Activated naive CD8-positive, alpha-beta T cell treated with anti-CD3 and anti-CD28 coated beads, Interleukin-2, amount 50 U/mL, for 16 hours (primary cell): ENCODE measurements around the gene BMPER.

Source experiments
- DNase-seq: peaks from one replicate; pipeline ENCODE4 v3.0.0-alpha.2; 2020; ENCODE audit warnings: low read depth, low spot score

Gene BMPER

GRCh38 chr7:33905389-33906032, at the start of gene BMPER:
TSS of gene BMPER (plus strand) at chr7:33905539. CDS start at chr7:33905614, 75 bp downstream.
- no peak for DNase-seq

DNA sequence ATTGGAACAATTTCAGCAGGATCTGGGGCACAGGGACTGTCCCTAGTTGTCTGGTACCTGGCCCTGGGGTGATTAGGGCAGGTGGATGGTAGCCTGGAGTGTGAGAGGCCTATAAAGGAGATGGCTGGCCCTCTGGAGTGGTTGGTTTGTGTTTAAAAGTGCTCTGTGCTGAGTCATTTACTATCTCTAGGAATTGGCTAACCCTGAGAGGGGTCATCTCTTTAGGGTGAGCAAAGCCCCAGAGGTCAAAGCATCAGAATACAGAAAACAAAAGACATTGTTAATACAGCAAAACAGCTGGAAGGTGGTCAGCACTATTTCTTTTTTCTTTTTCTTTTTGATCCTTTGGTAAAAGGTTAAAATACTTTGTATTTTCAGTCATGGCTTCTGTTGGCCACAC, 43.4 kb upstream of the BMPER start:
- no peak for DNase-seq

DNA sequence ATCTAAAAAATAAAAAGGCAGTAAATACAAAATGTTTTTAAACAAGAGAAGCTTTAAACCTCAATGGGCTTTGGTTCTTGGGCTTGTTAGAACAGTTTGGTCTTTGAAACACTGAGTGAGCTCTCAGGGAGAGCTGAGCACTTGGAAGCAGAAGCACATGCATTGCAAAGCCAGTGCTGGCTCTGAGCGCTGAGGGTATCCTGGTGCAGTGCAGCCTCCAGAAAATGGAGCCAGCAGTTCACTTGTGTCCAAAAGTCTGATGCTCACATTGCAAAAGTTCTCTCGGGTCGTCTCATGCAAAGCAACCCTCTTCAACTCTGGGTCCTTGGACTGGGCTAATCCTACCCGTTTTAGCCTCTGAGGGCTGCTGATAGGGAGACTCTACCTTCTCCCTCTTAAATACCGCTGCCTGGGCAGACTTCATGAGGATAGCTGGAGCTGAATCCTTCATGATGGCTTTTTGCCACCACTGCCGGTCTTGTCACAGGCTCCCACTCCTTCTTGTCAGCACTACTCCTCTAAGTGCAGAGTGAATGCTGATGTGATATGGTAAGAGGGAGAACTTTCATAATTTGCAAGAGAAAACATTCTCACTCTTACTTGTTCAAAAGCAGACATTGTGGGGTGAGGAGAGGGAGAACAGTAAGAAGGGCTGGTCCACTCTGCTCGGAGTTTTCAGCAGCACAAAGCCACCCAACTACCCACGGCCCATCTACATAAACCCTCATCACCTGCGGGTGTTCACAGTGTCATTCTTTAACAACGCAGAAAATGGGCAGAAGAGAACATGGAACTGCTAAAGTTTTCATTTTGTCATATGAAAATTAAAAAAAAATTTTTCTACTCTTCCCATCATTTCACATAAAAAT, 42.2 kb upstream of the BMPER start:
- DNase-seq, result no peak

GRCh38 chr7:33868166-33868565, 37.2 kb upstream of the BMPER start:
- DNase-seq, result no peak

GRCh38 chr7:33869176-33869575, 36.2 kb upstream of the BMPER start:
- no peak for DNase-seq

GRCh38 chr7:33870120-33870519, 35.2 kb upstream of the BMPER start:
- DNase-seq, result no peak

DNA sequence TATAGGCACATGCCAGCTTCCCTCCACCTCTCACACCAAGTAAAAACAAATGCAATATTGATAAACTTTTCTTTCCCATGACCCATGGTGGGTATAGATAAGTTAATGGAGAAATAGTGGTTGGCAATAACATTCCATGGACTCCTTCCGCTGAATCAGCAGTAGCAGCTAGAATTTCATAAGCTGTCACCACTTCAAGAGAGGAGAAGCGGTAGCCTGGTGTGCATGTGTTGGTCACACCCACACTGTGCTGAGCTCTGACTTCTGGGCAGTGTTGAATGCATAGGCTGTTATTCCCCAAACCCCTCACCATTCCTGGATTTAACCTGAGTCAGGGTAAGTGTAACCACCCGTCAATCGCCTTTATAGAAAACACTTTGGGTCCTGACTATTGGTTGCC, 32.5 kb upstream of the BMPER start:
- no peak for DNase-seq

DNA sequence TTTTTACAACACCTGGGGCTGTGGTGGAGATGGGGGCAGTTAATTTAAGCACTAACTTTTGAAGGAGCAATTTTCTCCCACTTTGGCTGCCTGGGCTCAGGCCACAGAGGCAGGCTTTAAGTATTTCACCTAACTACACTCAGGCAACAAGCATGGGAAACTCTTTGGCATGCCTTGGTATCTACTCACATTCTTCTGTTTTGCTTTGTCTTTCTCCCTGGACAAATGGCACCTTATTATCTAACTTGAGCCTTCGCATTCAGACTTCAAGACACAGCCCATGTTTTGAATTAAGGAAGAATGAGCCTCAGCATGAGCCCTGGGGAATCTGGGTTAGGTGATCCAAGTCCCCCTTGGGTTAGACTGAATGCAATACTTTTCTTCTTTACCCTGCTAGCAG, 31.8 kb upstream of the BMPER start:
- DNase-seq, result no peak

DNA sequence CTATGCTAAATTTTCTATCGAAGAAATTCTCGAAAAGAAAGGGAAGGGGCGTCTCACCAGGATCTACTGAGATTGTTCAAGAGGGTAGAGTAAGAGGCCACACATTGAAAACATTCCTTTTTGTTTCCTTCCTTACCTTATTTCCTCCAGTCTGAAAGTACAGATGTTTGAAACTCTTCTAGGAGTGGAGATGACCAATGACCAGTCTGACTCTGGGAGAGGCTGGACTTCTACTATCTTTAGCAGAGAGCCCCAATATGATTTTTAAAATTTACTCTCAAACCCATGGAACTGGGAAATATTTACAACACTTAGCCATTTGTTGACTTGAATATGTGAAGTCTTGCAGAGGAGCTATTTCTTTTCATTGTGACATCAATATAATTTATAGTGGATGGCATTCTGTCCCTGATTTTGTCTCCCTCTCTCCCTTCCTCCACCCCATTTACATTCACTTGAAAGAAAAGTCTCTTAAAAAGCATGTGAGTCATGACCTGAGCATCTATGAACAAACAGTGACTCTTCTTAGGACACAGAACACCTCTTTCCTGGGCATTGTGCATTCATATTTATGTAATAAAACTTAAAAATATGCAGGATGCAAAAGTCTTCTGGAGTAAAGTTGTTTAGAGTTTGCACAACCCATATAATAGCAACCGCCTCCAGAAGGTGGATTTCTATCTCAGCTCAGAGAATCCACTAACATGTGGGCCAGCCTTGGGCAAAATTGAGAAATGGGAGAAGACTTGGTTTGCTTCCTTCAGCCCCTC, 31.2 kb upstream of the BMPER start:
- no peak for DNase-seq

- DNase-seq, result no peak
Measured at GRCh38 chr7:33874943-33875342, 30.4 kb upstream of the BMPER start.

GRCh38 chr7:33876596-33877274, 28.6 kb upstream of the BMPER start:
- no peak for DNase-seq

DNA sequence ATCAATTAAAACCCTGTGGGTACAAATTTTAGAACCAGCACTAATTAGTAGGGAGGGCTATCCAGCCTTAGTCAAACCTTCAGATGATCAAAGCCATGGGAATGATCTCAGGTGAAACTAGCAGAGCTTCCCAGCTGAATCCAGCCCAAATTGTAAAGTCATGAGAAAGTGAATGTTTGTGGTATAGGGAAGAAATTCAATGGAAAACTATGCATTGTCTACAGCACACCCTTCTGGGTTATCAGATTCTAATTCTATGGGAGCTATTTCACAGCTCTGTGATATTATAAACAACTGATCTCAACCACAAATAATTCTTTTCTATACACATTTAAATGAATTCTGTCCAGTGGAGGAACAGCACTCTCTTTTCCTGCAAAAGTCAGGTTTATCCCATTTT, 24.6 kb upstream of the BMPER start:
- DNase-seq, result no peak

DNA sequence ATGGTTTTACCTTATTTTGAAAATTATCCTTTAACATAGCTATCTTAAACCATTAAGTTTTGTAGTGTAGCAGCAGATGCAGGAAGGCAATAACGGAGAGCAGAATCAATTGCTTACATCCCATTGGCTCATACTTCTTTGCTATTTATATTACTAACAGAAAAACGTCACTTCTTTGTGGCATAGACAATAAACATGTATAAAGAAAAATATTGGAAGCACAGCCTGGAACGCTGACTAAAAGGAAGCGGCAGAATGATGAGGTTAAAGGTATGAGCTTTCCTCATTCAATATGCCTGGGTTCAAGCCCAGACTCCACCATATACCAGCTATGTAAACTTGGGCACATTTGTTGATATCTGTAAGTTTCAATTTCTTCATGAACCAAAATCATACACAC, 24.0 kb upstream of the BMPER start:
- no peak for DNase-seq

DNA sequence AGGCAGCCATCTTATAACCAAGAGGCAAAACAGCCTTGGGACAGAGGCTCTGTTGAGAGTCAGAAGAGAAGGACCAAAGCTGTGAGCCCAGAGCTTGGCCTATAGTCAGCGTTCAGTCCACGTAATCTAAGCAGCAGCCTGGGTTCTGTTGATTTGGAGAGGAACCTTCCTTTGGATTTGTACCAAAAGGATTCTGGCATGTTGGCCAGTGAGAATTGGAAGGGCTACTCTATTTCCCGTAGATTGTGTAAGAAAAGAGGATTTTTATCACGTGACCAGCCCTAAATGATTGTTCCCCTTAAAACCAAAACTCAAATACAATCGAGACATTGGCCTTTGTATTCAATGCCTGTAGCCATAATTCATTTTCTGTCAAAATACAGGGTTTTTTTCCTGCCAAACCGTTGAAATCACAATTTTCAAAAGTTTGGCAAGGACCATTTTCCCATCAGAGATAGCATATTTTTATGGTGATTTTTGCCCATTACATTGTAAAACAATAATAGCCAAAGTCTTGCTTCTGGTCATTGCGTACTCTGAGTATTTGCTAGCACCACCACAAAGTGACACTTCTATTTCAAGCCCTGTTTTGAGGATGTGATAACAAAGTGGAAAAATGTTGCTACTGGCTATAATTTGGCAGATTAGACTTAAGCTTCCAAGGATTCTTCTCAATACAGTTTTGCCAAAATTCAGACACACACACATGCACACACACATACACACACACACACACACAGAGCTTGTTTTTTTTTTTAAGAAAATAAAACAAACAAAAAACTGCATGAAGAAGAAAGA, 23.1 kb upstream of the BMPER start:
- no peak for DNase-seq

GRCh38 chr7:33882950-33883670, 22.2 kb upstream of the BMPER start:
- DNase-seq, result no peak

- no peak for DNase-seq
Measured at GRCh38 chr7:33883671-33883965, 21.7 kb upstream of the BMPER start.

DNA sequence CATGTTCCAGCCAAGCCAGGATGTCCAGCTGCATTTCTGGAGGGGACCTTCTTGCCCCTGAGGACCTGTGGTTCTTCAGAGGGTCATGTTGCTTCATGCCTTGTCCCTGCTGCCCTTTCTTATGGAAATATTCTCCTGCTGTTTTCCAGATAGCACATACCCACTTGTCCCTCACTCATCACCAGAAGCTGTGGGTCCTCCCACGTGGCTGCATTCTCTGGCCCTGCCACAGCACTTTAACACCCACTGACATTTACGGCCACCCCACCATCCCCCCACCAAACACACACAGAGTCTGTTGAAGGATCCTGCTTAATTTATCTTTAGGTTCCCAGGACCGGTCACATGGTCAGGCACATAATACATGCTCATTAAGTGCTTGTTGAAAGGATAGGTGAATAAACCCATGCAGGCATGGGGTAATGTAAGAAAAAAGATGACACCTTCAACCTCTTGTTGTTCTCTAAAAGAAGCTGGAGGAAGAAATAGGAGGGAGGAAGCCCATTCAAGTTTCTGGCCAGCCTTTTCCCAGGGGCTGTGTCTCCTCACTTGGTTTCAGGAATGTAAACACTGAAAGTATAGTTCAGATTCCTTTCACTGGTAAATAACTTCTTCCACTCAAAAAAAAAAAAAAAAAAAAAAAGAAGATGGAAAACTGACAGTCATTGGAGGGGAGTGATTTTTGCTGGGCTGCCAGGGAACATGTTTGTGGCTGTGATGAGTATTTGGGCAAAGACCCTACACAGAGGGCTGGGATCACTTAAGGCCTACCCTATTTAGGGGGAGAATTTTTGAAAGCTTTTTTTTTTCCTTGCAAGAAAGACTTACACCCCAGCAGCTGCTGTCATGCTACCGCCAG, 19.8 kb upstream of the BMPER start:
- DNase-seq, result no peak

DNA sequence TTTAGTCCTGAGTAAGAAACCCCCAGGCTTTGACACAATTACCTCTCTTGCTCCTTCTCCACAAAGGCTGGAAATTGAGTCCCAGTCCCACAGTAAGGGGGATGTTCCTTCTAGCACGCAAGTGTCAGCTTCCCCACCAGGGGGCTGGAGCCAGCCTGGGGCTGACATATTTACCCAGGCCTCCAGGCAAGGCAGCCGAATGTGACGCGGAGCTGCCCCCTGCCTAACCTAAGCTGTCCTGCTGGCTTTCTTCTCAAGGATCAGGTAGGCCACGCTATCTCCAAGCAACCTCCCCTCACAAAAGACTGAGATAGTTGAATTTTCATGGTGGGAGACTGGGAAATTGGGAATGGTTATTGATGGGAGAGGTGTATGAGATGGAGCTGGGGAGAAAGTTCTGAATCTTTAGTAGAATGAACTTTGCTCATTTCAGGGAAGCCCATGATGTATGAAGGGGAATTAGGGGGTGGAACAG, 19.2 kb upstream of the BMPER start:
- no peak for DNase-seq

- DNase-seq, result no peak
Measured at GRCh38 chr7:33887266-33887975, 17.9 kb upstream of the BMPER start.
